ENCODE results near the gene PRDX5.
A peak's percentile ranks its signal among the peaks of the same experiment; 100 is the strongest.
"Not testable (repeated sequence)": the region's sequence is repeated elsewhere in the genome, so short reads cannot be mapped to it uniquely, and the experiment has no call there.

Gene PRDX5

GRCh38 chr11:64303109-64304031, 14.6 kb upstream of the PRDX5 start:
- peak overlapping the region in 18 of 21 experiments; percentile 11 to 98 (median 90) for H3K27ac ChIP-seq
- H3K4me3 ChIP-seq = peak overlapping the region in 2 of 7 experiments; percentile 75 to 80

- Histone ChIP-seq H3K27ac (peak overlapping the region in 19 of 21 experiments; percentile 11 to 98 (median 90)), H3K4me3 (peak overlapping the region in 5 of 7 experiments; percentile 66 to 80 (median 75))
Observed at GRCh38 chr11:64304032-64304315, 13.9 kb upstream of the PRDX5 start.

GRCh38 chr11:64304316-64305072, 13.4 kb upstream of the PRDX5 start:
- H3K4me3 ChIP-seq = peak overlapping the region; percentile 63 to 80 (median 75)
- peak overlapping the region; percentile 43 to 98 (median 89) for H3K27ac ChIP-seq

- H3K27ac ChIP-seq = peak within 1 kb of the TSS; percentile 56 to 98 (median 91)
- peak within 1 kb of the TSS; percentile 63 to 80 (median 75) for H3K4me3 ChIP-seq
Observed at GRCh38 chr11:64305075-64305690, 12.7 kb upstream of the PRDX5 start, which contains the start of gene ESRRA. ESRRA (plus strand) TSS chr11:64305524; CDS start chr11:64307180, 1,656 bp downstream.

GRCh38 chr11:64305691-64306562, 12.0 kb upstream of the PRDX5 start:
- peak overlapping the region; percentile 63 to 80 (median 75) for H3K4me3 ChIP-seq
- H3K27ac ChIP-seq = peak overlapping the region; percentile 56 to 95 (median 89)

GRCh38 chr11:64306563-64306875, 11.4 kb upstream of the PRDX5 start:
- H3K4me3 ChIP-seq = peak overlapping the region; percentile 63 to 80 (median 75)
- H3K27ac ChIP-seq = peak overlapping the region in 20 of 21 experiments; percentile 82 to 95 (median 89)

- Histone ChIP-seq H3K4me3 (peak overlapping the region; percentile 63 to 80 (median 75)), H3K27ac (peak overlapping the region in 17 of 21 experiments; percentile 12 to 95 (median 90))
Observed at GRCh38 chr11:64306876-64307622, 10.9 kb upstream of the PRDX5 start.

- peak overlapping the region in 4 of 21 experiments; percentile 15 to 92 (median 68) for H3K27ac ChIP-seq
Observed at GRCh38 chr11:64307795-64308194, 10.1 kb upstream of the PRDX5 start.

GRCh38 chr11:64312947-64313346, 5.0 kb upstream of the PRDX5 start:
- H3K27ac ChIP-seq = peak overlapping the region in 15 of 21 experiments; percentile 9 to 82 (median 64)

More at GRCh38 chr11:64307795-64308194, 10.1 kb upstream of the PRDX5 start:
- H3K4me3 ChIP-seq = not testable (repeated sequence)

GRCh38 chr11:64313491-64314145, 4.3 kb upstream of the PRDX5 start:
- Histone ChIP-seq H3K4me3 (no peak overlapping the region), H3K27ac (peak overlapping the region in 16 of 21 experiments; percentile 9 to 82 (median 64))

More at GRCh38 chr11:64312947-64313346, 5.0 kb upstream of the PRDX5 start:
- H3K4me3 ChIP-seq = no peak overlapping the region

GRCh38 chr11:64314146-64314804, 3.6 kb upstream of the PRDX5 start:
- peak overlapping the region in 14 of 21 experiments; percentile 11 to 82 (median 65) for H3K27ac ChIP-seq

GRCh38 chr11:64314805-64315561, 2.9 kb upstream of the PRDX5 start:
- Histone ChIP-seq H3K4me3 (no peak overlapping the region), H3K27ac (peak overlapping the region in 6 of 21 experiments; percentile 11 to 78 (median 64))

More at GRCh38 chr11:64314146-64314804, 3.6 kb upstream of the PRDX5 start:
- no peak overlapping the region for H3K4me3 ChIP-seq

- H3K27ac ChIP-seq = peak overlapping the region in 9 of 21 experiments; percentile 87 to 97 (median 93)
Observed at GRCh38 chr11:64315667-64316526, 2.0 kb upstream of the PRDX5 start.

GRCh38 chr11:64316672-64317324, 1.1 kb upstream of the PRDX5 start:
- Histone ChIP-seq H3K27ac (peak overlapping the region; percentile 57 to 98 (median 92)), H3K4me3 (peak overlapping the region; percentile 51 to 87 (median 68))

More at GRCh38 chr11:64315667-64316526, 2.0 kb upstream of the PRDX5 start:
- H3K4me3 ChIP-seq = peak overlapping the region in 2 of 7 experiments; percentile 64 to 68
